Fibroblast of skin of right quadriceps (primary cell): ENCODE measurements around the gene NAA40.

Experiments used
- DNase-seq: peaks from one replicate; pipeline ENCODE4 v3.0.0-alpha.2; 2013

NAA40 gene

GRCh38 chr11:63993100-63993499 is 54.3 kb downstream of the NAA40 start:
- no peak for DNase-seq

- no peak for DNase-seq
Observed at GRCh38 chr11:63993993-63994392, 55.2 kb downstream of the NAA40 start.

GRCh38 chr11:63996512-63996911 is 57.7 kb downstream of the NAA40 start:
- DNase-seq: no peak

GRCh38 chr11:63997104-63997700 is 58.4 kb downstream of the NAA40 start:
- DNase-seq: no peak

- no peak for DNase-seq
Observed at GRCh38 chr11:63997801-63998337, 59.1 kb downstream of the NAA40 start.

DNA sequence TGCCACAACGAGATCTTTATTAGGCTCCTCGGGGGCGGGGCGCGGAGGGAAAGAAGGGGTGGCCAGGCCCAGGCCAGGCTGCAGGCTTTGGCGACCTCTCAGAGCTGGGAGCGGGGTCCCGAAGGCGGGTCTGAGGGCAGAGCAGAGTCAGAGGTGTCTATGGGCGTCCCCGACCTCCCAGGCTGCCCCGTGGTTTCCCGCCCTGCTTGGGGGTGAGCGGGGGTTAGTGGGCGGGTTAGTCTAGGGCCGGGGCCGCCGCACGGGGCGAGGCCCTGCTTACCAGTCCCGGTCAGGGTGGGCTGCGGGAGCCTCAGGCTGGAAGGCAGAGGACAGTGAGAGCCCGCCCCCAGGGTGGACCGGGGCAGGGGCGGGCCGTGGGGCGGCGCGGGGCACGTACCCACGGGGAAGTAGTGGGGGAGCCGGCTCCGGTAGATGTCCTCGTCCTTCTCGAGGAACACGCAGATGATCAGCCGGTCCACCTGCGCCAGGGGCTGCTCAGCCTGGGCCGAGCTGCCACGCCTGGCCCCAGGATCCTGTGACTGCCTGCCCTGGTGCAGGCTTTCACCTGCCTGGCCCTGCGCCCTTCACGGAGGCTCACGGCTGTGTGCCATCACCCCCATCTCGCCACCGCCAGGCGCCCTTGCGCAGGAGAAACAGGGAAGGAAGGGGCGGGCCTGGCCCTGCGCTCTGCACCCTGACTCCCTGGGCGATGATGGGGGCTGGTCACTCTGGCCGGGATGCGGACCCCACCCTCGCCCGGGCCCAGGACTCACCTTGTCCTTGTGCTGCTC is 60.0 kb downstream of the NAA40 start:
- DNase-seq: no peak

GRCh38 chr11:63999349-64000025 is 60.7 kb downstream of the NAA40 start:
- DNase-seq: peak; percentile 65

GRCh38 chr11:64000026-64000739 is 61.4 kb downstream of the NAA40 start:
- DNase-seq: peak; percentile 74

DNA sequence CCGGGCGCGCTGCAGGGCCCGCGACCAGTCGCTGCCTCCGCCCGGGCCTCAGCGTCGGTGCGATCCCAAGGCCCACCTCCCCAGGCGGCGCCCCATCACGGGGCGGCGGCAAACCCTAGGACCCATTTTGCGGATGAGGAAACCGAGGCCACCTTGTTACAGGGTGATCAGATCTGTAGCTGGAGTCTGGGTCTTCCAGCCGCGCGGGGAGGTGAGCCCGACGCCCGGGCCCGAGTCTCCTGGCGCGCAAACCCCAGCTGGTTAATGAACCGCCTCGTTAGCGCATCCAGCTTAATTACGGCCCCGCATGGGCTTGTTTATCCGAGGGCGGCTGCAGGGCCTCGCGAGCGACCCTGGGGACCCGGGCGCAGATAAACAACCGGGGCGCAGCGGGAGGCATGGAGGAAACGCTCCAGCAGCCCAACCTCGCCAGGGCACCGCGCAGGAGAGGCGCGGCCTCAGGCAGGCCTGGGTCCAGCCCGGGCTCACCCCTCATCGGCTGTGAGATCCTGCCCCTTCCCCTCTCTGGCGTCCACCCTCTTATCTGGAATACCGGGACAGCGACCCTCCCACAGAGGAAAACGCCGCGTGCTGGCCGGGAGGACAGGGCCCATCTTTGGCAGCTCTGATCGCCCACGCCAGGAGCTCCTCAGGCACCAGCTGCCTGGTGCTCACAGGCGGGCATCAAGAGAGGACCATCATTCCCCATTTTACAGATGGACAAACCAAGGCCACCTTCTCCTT is 62.1 kb downstream of the NAA40 start:
- DNase-seq: no peak

GRCh38 chr11:64001484-64002420 is 63.0 kb downstream of the NAA40 start:
- peak; percentile 49 for DNase-seq

DNA sequence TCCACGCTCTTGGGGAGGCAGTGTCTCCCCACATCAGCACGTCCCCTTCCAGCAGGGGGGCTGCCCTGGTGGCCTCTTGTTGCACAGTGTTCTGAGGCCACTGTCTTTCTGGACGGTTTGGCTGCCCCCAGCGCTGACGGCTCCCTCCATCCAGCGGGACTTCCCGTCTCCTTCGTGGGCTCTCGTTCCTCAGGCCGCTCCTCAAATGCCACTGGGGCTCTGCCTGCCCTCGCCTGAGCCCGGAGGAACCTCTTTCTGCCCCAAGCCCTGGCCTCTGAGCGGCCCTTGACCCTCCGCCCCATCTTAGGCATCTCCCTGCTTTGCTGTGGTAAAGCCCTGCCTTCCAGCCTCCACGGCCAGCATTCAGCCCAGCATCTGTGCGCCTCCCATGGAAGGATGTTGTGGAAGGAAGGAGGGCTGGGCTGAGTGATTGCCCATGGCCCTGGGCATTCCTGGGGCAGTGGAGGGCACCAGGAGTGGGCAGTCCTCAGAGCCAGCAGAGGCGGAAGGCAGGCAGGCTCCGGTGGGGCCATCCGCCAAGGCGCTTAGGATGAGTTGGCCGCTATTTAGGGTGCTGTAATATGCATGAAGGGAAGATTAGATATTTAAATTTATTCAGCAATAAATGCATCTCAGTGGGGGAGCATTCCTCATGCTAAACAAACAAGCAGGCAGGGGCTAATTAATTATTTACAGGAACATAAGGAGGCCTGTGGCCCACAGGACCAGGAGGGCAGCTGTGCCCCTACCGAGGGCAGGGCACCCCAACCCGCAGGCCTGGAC is 65.2 kb downstream of the NAA40 start:
- DNase-seq: peak; percentile 17

- DNase-seq: peak; percentile 22
Observed at GRCh38 chr11:64004590-64004984, 65.8 kb downstream of the NAA40 start.

DNA sequence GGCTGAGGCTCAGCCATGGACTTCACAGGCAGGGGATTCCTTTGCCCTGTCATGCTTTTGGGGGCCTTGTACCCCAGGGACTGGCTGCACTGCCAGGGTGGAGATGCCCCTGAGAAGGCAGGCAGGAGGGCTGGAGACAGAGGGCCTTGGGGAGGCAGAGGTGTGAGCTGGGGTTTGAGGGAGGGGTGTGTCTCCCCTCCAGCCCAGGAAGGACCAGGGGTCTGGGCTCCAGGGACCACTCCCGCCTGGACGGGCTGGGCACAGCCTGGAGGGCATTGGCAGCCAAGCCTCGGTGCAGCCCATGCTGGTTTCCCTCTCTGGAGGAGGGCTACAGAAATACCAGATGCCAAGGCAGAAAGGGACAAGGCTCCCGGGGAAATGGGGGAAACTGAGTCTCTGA is 66.9 kb downstream of the NAA40 start:
- no peak for DNase-seq

DNA sequence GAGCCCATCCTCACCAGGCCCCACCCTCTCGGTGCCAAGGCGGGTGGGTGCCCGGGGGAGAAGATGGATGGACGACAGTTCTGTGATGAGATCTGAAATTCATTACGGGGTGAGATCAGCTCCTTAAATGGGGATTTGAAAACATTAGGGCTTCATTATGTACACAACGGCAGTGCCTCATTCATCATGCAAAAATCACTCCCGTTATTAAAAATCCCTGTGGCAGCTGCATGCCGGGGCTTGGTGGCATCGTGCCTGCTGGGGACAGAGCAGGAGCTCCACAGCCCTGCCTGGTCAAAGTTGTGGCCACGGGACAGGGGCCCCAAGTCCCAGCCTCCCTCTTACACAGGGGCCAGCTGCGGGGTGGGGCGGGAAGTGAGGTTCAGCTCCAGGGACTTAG is 67.6 kb downstream of the NAA40 start:
- no peak for DNase-seq
